B cell (primary cell): ENCODE measurements around the gene ORC1. TPM values are rescaled to one million over a fixed set of nuclear protein-coding genes. Genes with fewer than 3 reads are reported as not detected.
A peak's percentile ranks its signal among the peaks of the same experiment; 100 is the strongest.

ENCODE experiments used
- ATAC-seq: fragments of 200-7000 bp; cut with Tn5 transposase; one replicate; pipeline ENCODE4 v1.10.0; 2021; ENCODE audit warnings: low read depth, mild to moderate bottlenecking, moderate number of reproducible peaks, moderate library complexity
- CTCF ChIA-PET: fragments of 350-600 bp; sonication (Branson Sonifier 250); formaldehyde crosslinking; loops from one replicate; lab custom pipeline; 2021; ENCODE audit warnings: antibody characterized with exemption, inconsistent platforms; lab: Charles Lee
- POLR2A ChIA-PET: fragments of 350-600 bp; sonication (Branson Sonifier 250); formaldehyde crosslinking; loops from one replicate; lab custom pipeline; 2021; ENCODE audit warnings: antibody characterized with exemption; lab: Charles Lee
- DNase-seq: peaks from one replicate; pipeline ENCODE4 v3.0.0; 2013
- H2AFZ ChIP-seq: 2 replicates; pipeline ENCODE4 v1.6.1; 2012; ENCODE audit warnings: mild to moderate bottlenecking, low read depth, low read length; ENCODE audit not compliant: insufficient read depth, poor library complexity, severe bottlenecking
- H3K27ac ChIP-seq, 2 donors: 1 replicate in 1 of 2; 2 replicates in 1 of 2; pipeline ENCODE4 v1.5.1; 2012 to 2013; ENCODE audit warnings: low read length in 2 of 2, mild to moderate bottlenecking in 2 of 2, moderate library complexity in 1 of 2
- H3K27me3 ChIP-seq, 4 experiments: fragments of 200-600 bp in 1 of 4; sonication (generic) in 1 of 4; replicated peaks in 1 of 4; 1 replicate in 2 of 4; 2 replicates in 2 of 4; pipeline versions ENCODE4 v1.6.1 to v1.7.0; 2013 to 2016; ENCODE audit warnings: low read length in 3 of 4, mild to moderate bottlenecking in 2 of 4, mixed read lengths in 1 of 4, moderate library complexity in 1 of 4; ENCODE audit not compliant: insufficient read depth in 4 of 4, control insufficient read depth in 3 of 4; ENCODE audit errors: control extremely low read depth in 1 of 4
- H3K36me3 ChIP-seq, 2 experiments: replicated peaks in 1 of 2; 1 replicate in 1 of 2; 2 replicates in 1 of 2; pipeline versions ENCODE4 v1.6.1 to v1.7.1; 2013; ENCODE audit warnings: low read length in 1 of 2; ENCODE audit not compliant: insufficient read depth in 2 of 2, control insufficient read depth in 1 of 2; ENCODE audit errors: control extremely low read depth in 1 of 2, extremely low read depth in 1 of 2
- H3K4me1 ChIP-seq, 2 donors: fragments of 200-600 bp in 1 of 2; sonication (generic) in 1 of 2; 1 replicate in 1 of 2; 2 replicates in 1 of 2; pipeline versions ENCODE4 v1.5.1 to v1.6.1; 2013 to 2017; ENCODE audit warnings: low read length in 2 of 2; ENCODE audit not compliant: control insufficient read depth in 2 of 2, insufficient read depth in 2 of 2
- H3K4me2 ChIP-seq: replicated peaks from 2 replicates; pipeline ENCODE3; 2012; ENCODE audit warnings: mild to moderate bottlenecking, low read depth, low read length; ENCODE audit not compliant: poor library complexity, severe bottlenecking
- H3K4me3 ChIP-seq, 5 experiments: fragments of 200-600 bp in 1 of 5; sonication (generic) in 1 of 5; 1 replicate in 3 of 5; 2 replicates in 2 of 5; pipeline versions ENCODE4 v1.5.1 to v1.7.0; 2011 to 2016; ENCODE audit warnings: low read length in 4 of 5, mild to moderate bottlenecking in 4 of 5, low read depth in 2 of 5, control low read depth in 1 of 5, moderate library complexity in 1 of 5; ENCODE audit not compliant: insufficient read depth in 1 of 5; ENCODE audit errors: control extremely low read depth in 1 of 5, extremely low read depth in 1 of 5
- H3K79me2 ChIP-seq: fragments of 200-600 bp; sonication (generic); one replicate; pipeline ENCODE4 v1.6.0; 2016; ENCODE audit warnings: low read length; ENCODE audit not compliant: control insufficient read depth, insufficient read depth
- H3K9ac ChIP-seq: fragments of 200-600 bp; sonication (generic); 2 replicates; pipeline ENCODE4 v1.6.1; 2017; ENCODE audit warnings: mild to moderate bottlenecking, low read length, moderate library complexity
- H3K9me3 ChIP-seq, 3 donors: one replicate each; pipeline versions ENCODE4 v1.6.1 to v1.7.1; 2013; ENCODE audit warnings: low read length in 2 of 3; ENCODE audit not compliant: control insufficient read depth in 2 of 3, insufficient read depth in 1 of 3; ENCODE audit errors: control extremely low read depth in 1 of 3
- H4K20me1 ChIP-seq: 2 replicates; pipeline ENCODE4 v1.6.0; 2012; ENCODE audit warnings: mild to moderate bottlenecking, low read length; ENCODE audit not compliant: insufficient read depth, control insufficient read depth, poor library complexity, severe bottlenecking
- H3K27ac Mint-ChIP-seq: one replicate; pipeline ENCODE4 v1.8.0; 2021; ENCODE audit warnings: mixed read lengths
- H3K27me3 Mint-ChIP-seq: one replicate; pipeline ENCODE4 v1.8.0; 2021; ENCODE audit warnings: mixed read lengths
- H3K4me1 Mint-ChIP-seq: one replicate; pipeline ENCODE4 v1.8.0; 2021; ENCODE audit warnings: mixed read lengths
- H3K4me3 Mint-ChIP-seq: one replicate; pipeline ENCODE4 v1.8.0; 2021; ENCODE audit warnings: mixed read lengths
- H3K9me3 Mint-ChIP-seq: one replicate; pipeline ENCODE4 v1.8.0; 2022; ENCODE audit warnings: mixed read lengths; ENCODE audit not compliant: insufficient read depth
- CTCF ChIP-seq: fragments of 200-600 bp; IDR thresholded peaks from one replicate; pipeline ENCODE4 v1.8.0; 2022; ENCODE audit warnings: antibody characterized with exemption, mild to moderate bottlenecking
- EZH2 ChIP-seq: IDR thresholded peaks from 2 replicates; pipeline ENCODE4 v1.6.1; 2012; ENCODE audit warnings: borderline replicate concordance, low read depth, mild to moderate bottlenecking, moderate library complexity, low read length; ENCODE audit not compliant: insufficient read depth, poor library complexity, severe bottlenecking
- whole genome bisulfite sequencing: methylation state at CpG from one replicate; pipeline ENCODE4 v1.1.5; 2013; ENCODE audit warnings: missing lambda C conversion rate; ENCODE audit not compliant: insufficient coverage; 5-methylcytosine and 5-hydroxymethylcytosine counted together
- intact Hi-C: fragments of 100-400 bp; cut with micrococcal nuclease; formaldehyde crosslinking; loops from one replicate; pipeline ENCODE4 v1.10.0; 2022
- polyA minus RNA-seq: library from RNA; depleted of rRNA, polyadenylated mRNA; stranded (reverse); fragments of >200 nt; gene quantifications from 2 replicates; pipeline ENCODE4 v1.2.3, GENCODE V29; 2012
- polyA plus RNA-seq: library from polyadenylated mRNA; depleted of rRNA; stranded (reverse); fragments of >200 nt; gene quantifications from 2 replicates; pipeline ENCODE4 v1.2.3, GENCODE V29; 2012
- total RNA-seq, 2 donors: library from RNA; stranded (reverse); fragments of 120-200 nt in 1 of 2; gene quantifications; 1 replicate in 1 of 2; 2 replicates in 1 of 2; pipeline versions ENCODE4 v1.2.3 to v1.2.4, GENCODE V29; 2013 to 2022

ORC1 gene
- total RNA-seq (1.3 TPM in 2 replicates), polyA plus RNA-seq (0.71 and 0.78 TPM in 2 replicates), polyA minus RNA-seq (1.00 and 1.3 TPM in 2 replicates)
- total RNA-seq (2013): 0.61 TPM

GRCh38 chr1:52404116-52404974 is at the start of gene ORC1, which contains the start of gene PRPF38A:
Gene ORC1, minus strand, starts transcription at chr1:52404423. Its CDS starts 2,200 bp downstream, at chr1:52402223.
Gene PRPF38A, plus strand, starts transcription at chr1:52404602. Its CDS starts 148 bp downstream, at chr1:52404750.
- Mint-ChIP-seq H3K9me3 (no peaks in the 10 kb centered on the region), H3K4me3 (peak within 1 kb of the TSS; percentile 100), H3K27ac (peak within 1 kb of the TSS; percentile 96), H3K27me3 (no peaks in the 10 kb centered on the region), H3K4me1 (peaks cover 32% of the 10 kb centered on the region)
- H3K27me3 ChIP-seq: no peaks in the 10 kb centered on the region
- POLR2A ChIA-PET: interaction anchor here (0.6 to 2.2 kb wide), 5 partner anchors 38 to 542 kb away, joined by 3 to 12 read pairs (median 8); partner anchors contain the start of genes CC2D1B, TUT4 and TXNDC12
- peaks cover 45% of the 10 kb centered on the region for H3K79me2 ChIP-seq
- peak within 1 kb of the TSS; percentile 98 for H3K9ac ChIP-seq
- peak within 1 kb of the TSS; percentile 97 for H2AFZ ChIP-seq
- intact Hi-C loops: loop anchor here (1.0 to 10.0 kb wide), 7 partner anchors 38 to 520 kb away; partner anchors contain the start of genes BTF3L4, CC2D1B, ECHDC2 and SCP2
- peaks cover 15 to 22% of the 10 kb centered on the region in 2 donors for H3K4me1 ChIP-seq
- H3K9me3 ChIP-seq: no peaks in the 10 kb centered on the region
- peak; percentile 98 for DNase-seq
- peaks cover 4 to 24% of the 10 kb centered on the region in 2 experiments for H3K36me3 ChIP-seq
- peak; percentile 98 for ATAC-seq
- peak within 1 kb of the TSS; percentile 76 to 99 (median 95) for H3K4me3 ChIP-seq
- CTCF ChIA-PET: interaction anchor here (0.5 to 2.8 kb wide), 10 partner anchors 9 to 299 kb away, joined by 3 to 22 read pairs (median 3); partner anchors contain the start of gene CC2D1B
- H4K20me1 ChIP-seq: no peaks in the 10 kb centered on the region
- H3K27ac ChIP-seq: peak within 1 kb of the TSS; percentile 91 to 95
- WGBS: under 1% methylated on average over 54 of the region's 57 CpGs
- TF ChIP-seq EZH2 (no peak), CTCF (peak; percentile 60)
- peak within 1 kb of the TSS; percentile 83 for H3K4me2 ChIP-seq
